SH-SY5Y (cell line): Measurements from ENCODE around the gene SLC39A2.

Experiments
- GATA2 ChIP-seq: IDR thresholded peaks from 2 replicates; pipeline ENCODE4 v1.6.1; 2011; ENCODE audit warnings: mild to moderate bottlenecking, low read depth, low read length
- GATA3 ChIP-seq: IDR thresholded peaks from 2 replicates; pipeline ENCODE4 v1.6.1; 2011; ENCODE audit warnings: low read depth, mild to moderate bottlenecking, low read length, moderate library complexity

DNA sequence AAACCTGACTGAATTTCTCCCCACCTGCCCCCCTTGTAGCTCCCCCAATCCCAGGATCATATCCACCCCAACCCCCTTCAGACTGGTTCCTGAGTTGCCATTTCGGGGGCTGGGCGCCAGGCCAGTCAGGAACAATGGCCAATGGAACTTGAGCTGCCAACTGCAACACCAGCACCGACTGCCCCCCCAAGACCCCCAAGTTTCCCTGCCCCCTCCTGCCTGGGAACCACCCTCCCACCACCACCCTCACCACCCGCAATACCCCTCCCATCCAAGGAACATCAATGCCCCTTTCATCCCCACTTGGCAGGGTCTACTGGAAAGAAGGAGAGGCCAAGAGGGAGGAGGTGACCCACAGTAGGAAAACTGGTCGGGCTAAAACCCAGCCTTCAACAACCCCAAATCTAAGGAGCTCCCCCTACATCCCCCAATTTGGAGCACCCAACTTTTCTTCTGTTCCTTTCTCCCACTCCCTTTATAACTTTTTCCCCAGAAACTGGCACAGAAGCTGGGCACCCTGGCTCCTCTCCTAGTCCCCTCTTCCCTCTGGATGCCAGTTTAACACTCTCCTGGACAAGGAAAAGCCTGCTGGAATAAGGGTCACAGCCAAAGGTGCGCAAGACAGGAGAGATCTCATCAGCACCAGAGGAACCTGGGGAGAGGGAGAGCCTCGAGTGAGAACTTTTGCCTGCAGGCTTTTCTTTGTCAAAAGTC, 27.3 kb downstream of the SLC39A2 start:
- TF ChIP-seq GATA2, result no peak
- no peak for TF ChIP-seq GATA3
